ENCODE data around the gene WIPF2. TPM values are rescaled to one million over a fixed set of nuclear protein-coding genes. Genes with fewer than 3 reads are reported as not detected.

Gene WIPF2
- total RNA-seq, 2 experiments from 2014 or later, result 17.3 to 21.3 TPM

GRCh38 chr17:40321961-40322357 lies 102.9 kb downstream of the WIPF2 start:
- Mint-ChIP-seq H3K4me3 (peak overlapping the region; percentile 95), H3K4me1 (ENCODE audit: low read depth) (peaks cover 91% of the 10 kb centered on the region), H3K27me3 (no peaks in the 10 kb centered on the region), H3K36me3 (ENCODE audit: low read depth) (peaks cover 48% of the 10 kb centered on the region), H3K27ac (peak overlapping the region; percentile 99), H3K9me3 (no peaks in the 10 kb centered on the region)
- CTCF ChIA-PET, result interaction anchor here (1.2 to 2.5 kb wide), 3 partner anchors 19 to 238 kb away, joined by 4 to 11 read pairs (median 6); no protein-coding TSS in a partner anchor
- H3K4me1 ChIP-seq (ENCODE audit: insufficient read depth, low read length), result peaks cover 93% of the 10 kb centered on the region
- no peaks in the 10 kb centered on the region for H3K27me3 ChIP-seq (ENCODE audit: control insufficient read depth in 1 of 2, insufficient read depth in 2 of 2, low read length in 2 of 2)
- DNase-seq (no peak), ATAC-seq (ENCODE audit: poor library complexity) (no peak)
- no peaks in the 10 kb centered on the region for H3K9me3 ChIP-seq (ENCODE audit: control insufficient read depth in 1 of 2, insufficient read depth in 1 of 2, low read length in 2 of 2)
- TF ChIP-seq, protein P1, sequence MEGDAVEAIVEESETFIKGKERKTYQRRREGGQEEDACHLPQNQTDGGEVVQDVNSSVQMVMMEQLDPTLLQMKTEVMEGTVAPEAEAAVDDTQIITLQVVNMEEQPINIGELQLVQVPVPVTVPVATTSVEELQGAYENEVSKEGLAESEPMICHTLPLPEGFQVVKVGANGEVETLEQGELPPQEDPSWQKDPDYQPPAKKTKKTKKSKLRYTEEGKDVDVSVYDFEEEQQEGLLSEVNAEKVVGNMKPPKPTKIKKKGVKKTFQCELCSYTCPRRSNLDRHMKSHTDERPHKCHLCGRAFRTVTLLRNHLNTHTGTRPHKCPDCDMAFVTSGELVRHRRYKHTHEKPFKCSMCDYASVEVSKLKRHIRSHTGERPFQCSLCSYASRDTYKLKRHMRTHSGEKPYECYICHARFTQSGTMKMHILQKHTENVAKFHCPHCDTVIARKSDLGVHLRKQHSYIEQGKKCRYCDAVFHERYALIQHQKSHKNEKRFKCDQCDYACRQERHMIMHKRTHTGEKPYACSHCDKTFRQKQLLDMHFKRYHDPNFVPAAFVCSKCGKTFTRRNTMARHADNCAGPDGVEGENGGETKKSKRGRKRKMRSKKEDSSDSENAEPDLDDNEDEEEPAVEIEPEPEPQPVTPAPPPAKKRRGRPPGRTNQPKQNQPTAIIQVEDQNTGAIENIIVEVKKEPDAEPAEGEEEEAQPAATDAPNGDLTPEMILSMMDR (IDR thresholded peaks at IDR 0.05), result no peak
- POLR2A ChIA-PET, result interaction anchor here (0.6 to 5.3 kb wide), 15 partner anchors 7 to 1367 kb away, joined by 3 to 117 read pairs (median 5); partner anchors contain the start of genes CASC3, EIF1 and SMARCE1
- peak overlapping the region; percentile 99 for H3K27ac ChIP-seq (ENCODE audit: low read depth in 1 of 2, low read length in 2 of 2)
- peak overlapping the region; percentile 96 for H3K4me3 ChIP-seq (ENCODE audit: low read length)
- intact Hi-C loops (cut with DNase I, micrococcal nuclease), result loop anchor here (1.0 to 5.0 kb wide), 2 partner anchors 19 to 285 kb away; no protein-coding TSS in a partner anchor
- H3K36me3 ChIP-seq (ENCODE audit: insufficient read depth, low read length), result no peaks in the 10 kb centered on the region

- TF ChIP-seq, protein P1 (IDR thresholded peaks at IDR 0.05), result no peak
- Mint-ChIP-seq H3K36me3 (ENCODE audit: low read depth) (peaks cover 48% of the 10 kb centered on the region), H3K27ac (peak overlapping the region; percentile 99), H3K27me3 (no peaks in the 10 kb centered on the region), H3K4me3 (peak overlapping the region; percentile 95), H3K9me3 (no peaks in the 10 kb centered on the region), H3K4me1 (ENCODE audit: low read depth) (peaks cover 92% of the 10 kb centered on the region)
- peak; percentile 27 for ATAC-seq (ENCODE audit: poor library complexity)
- intact Hi-C loops (cut with DNase I, micrococcal nuclease), result loop anchor here (1.0 to 5.0 kb wide), 2 partner anchors 19 to 285 kb away; no protein-coding TSS in a partner anchor
- Histone ChIP-seq H3K9me3 (ENCODE audit: control insufficient read depth in 1 of 2, insufficient read depth in 1 of 2, low read length in 2 of 2) (no peaks in the 10 kb centered on the region), H3K27me3 (ENCODE audit: control insufficient read depth in 1 of 2, insufficient read depth in 2 of 2, low read length in 2 of 2) (no peaks in the 10 kb centered on the region), H3K27ac (ENCODE audit: low read depth in 1 of 2, low read length in 2 of 2) (peak overlapping the region; percentile 99), H3K4me1 (ENCODE audit: insufficient read depth, low read length) (peaks cover 93% of the 10 kb centered on the region), H3K36me3 (ENCODE audit: insufficient read depth, low read length) (no peaks in the 10 kb centered on the region), H3K4me3 (ENCODE audit: low read length) (peak overlapping the region; percentile 96)
- peak; percentile 73 to 98 (median 85) for DNase-seq
- ChIA-PET CTCF (interaction anchor here (1.0 to 4.4 kb wide), 5 partner anchors 18 to 238 kb away, joined by 3 to 22 read pairs (median 4); no protein-coding TSS in a partner anchor), POLR2A (interaction anchor here (0.6 to 5.3 kb wide), 29 partner anchors 8 to 1366 kb away, joined by 3 to 117 read pairs (median 4); partner anchors contain the start of genes CASC3, CDC6, EIF1 and SMARCE1)
Observed at GRCh38 chr17:40322358-40323315, 103.5 kb downstream of the WIPF2 start.
